H1 (cell line): Measurements from ENCODE around the gene ANGPTL8. TPM values are rescaled to one million over a fixed set of nuclear protein-coding genes. Genes with fewer than 3 reads are reported as not detected.

ENCODE experiments used
- CTCF ChIA-PET: fragments of 300-600 bp; sonication (Branson Sonifier 250); formaldehyde crosslinking; loops from one replicate; lab custom pipeline; 2021; ENCODE audit not compliant: partially characterized antibody; lab: Charles Lee
- POLR2A ChIA-PET: fragments of 300-600 bp; sonication (Branson Sonifier 250); formaldehyde crosslinking; loops from one replicate; lab custom pipeline; 2021; ENCODE audit warnings: inconsistent platforms; ENCODE audit not compliant: partially characterized antibody; lab: Charles Lee
- DNase-seq, 2 experiments: peaks; one replicate each; pipeline versions ENCODE4 v3.0.0 to v3.0.0-alpha.2; 2010 to 2022; ENCODE audit warnings: low spot score in 2 of 2, low read depth in 1 of 2, mixed read lengths in 1 of 2
- FAIRE-seq: peaks from 2 replicates; lab custom pipeline; 2011; peaks lifted over from hg19 to GRCh38; lab: Jason Lieb, UNC
- H2AFZ ChIP-seq: 2 replicates; pipeline ENCODE4 v1.8.1; 2012; ENCODE audit warnings: low read length, inconsistent platforms
- H2AK5ac ChIP-seq: 2 replicates; pipeline ENCODE4 v1.6.1; 2013; ENCODE audit warnings: low read depth, low read length
- H2BK120ac ChIP-seq: replicated peaks from 2 replicates; pipeline ENCODE3; 2013; ENCODE audit warnings: low read depth, low read length, inconsistent platforms
- H2BK12ac ChIP-seq: 2 replicates; pipeline ENCODE4 v1.6.1; 2013; ENCODE audit warnings: low read depth, low read length
- H2BK15ac ChIP-seq: 2 replicates; pipeline ENCODE4 v1.6.1; 2013; ENCODE audit warnings: low read length
- H2BK20ac ChIP-seq: 2 replicates; pipeline ENCODE4 v1.6.1; 2013; ENCODE audit warnings: low read length
- H2BK5ac ChIP-seq: 2 replicates; pipeline ENCODE4 v1.6.1; 2013; ENCODE audit warnings: low read depth, low read length
- H3K14ac ChIP-seq: 2 replicates; pipeline ENCODE4 v1.6.1; 2013; ENCODE audit warnings: inconsistent platforms; ENCODE audit not compliant: insufficient read length
- H3K18ac ChIP-seq: 2 replicates; pipeline ENCODE4 v1.6.1; 2013; ENCODE audit warnings: low read length; ENCODE audit errors: extremely low read depth
- H3K23ac ChIP-seq: 2 replicates; pipeline ENCODE4 v1.6.1; 2013; ENCODE audit warnings: inconsistent platforms; ENCODE audit not compliant: insufficient read length
- H3K23me2 ChIP-seq: 2 replicates; pipeline ENCODE4 v1.6.1; 2013; ENCODE audit warnings: low read depth, low read length
- H3K27ac ChIP-seq: 2 replicates; pipeline ENCODE4 v1.6.1; 2011; ENCODE audit warnings: low read depth, low read length, inconsistent platforms
- H3K27me3 ChIP-seq, 4 experiments: replicated peaks in 1 of 4; 1 replicate in 1 of 4; 2 replicates in 3 of 4; pipeline versions ENCODE4 v1.6.1 to v1.8.1; 2011 to 2013; ENCODE audit warnings: low read length in 3 of 4, mild to moderate bottlenecking in 3 of 4, inconsistent platforms in 2 of 4, mixed read lengths in 2 of 4, moderate library complexity in 1 of 4; ENCODE audit not compliant: control insufficient read depth in 3 of 4, insufficient read depth in 3 of 4; ENCODE audit errors: extremely low read depth in 1 of 4
- H3K36me3 ChIP-seq, 4 experiments: 2 replicates each; pipeline versions ENCODE4 v1.6.1 to v1.8.1; 2011 to 2013; ENCODE audit warnings: mild to moderate bottlenecking in 4 of 4, low read length in 3 of 4, moderate library complexity in 2 of 4, control low read depth in 1 of 4, inconsistent platforms in 1 of 4; ENCODE audit not compliant: insufficient read depth in 4 of 4, control insufficient read depth in 2 of 4
- H3K4ac ChIP-seq: replicated peaks from 2 replicates; pipeline ENCODE3; 2013; ENCODE audit warnings: low read length, low read depth, mixed read lengths, inconsistent platforms; ENCODE audit not compliant: insufficient read length
- H3K4me1 ChIP-seq, 4 experiments: replicated peaks in 1 of 4; 1 replicate in 1 of 4; 2 replicates in 3 of 4; pipeline versions ENCODE4 v1.6.1 to v1.8.1; 2011 to 2013; ENCODE audit warnings: low read length in 3 of 4, inconsistent platforms in 2 of 4, mixed read lengths in 1 of 4; ENCODE audit not compliant: insufficient read depth in 4 of 4, control insufficient read depth in 3 of 4
- H3K4me2 ChIP-seq, 2 experiments: 2 replicates each; pipeline versions ENCODE4 v1.6.1 to v1.8.1; 2011 to 2013; ENCODE audit warnings: low read depth in 2 of 2, low read length in 2 of 2, control low read depth in 1 of 2, inconsistent platforms in 1 of 2, mild to moderate bottlenecking in 1 of 2; ENCODE audit not compliant: insufficient read depth in 1 of 2
- H3K4me3 ChIP-seq, 4 experiments: fragments of 200-600, 300-600 bp in 1 of 4; sonication (generic), shearing (Covaris generic), sonication (Bioruptor Twin) in 1 of 4; 2 replicates each; pipeline versions ENCODE4 v1.5.1 to v1.8.1; 2011 to 2016; ENCODE audit warnings: low read length in 4 of 4, low read depth in 3 of 4, control low read depth in 2 of 4, inconsistent platforms in 2 of 4, mild to moderate bottlenecking in 2 of 4, mixed read lengths in 1 of 4, moderate library complexity in 1 of 4; ENCODE audit not compliant: insufficient read depth in 2 of 4; ENCODE audit errors: extremely low read depth in 1 of 4
- H3K56ac ChIP-seq: replicated peaks from 2 replicates; pipeline ENCODE3; 2013; ENCODE audit warnings: low read depth, mild to moderate bottlenecking, mixed read lengths, low read length, inconsistent platforms; ENCODE audit not compliant: insufficient read length
- H3K79me1 ChIP-seq: 2 replicates; pipeline ENCODE4 v1.6.1; 2013; ENCODE audit warnings: low read depth, low read length, control low read depth
- H3K79me2 ChIP-seq, 2 experiments: 2 replicates each; pipeline versions ENCODE4 v1.6.1 to v1.8.1; 2012 to 2013; ENCODE audit warnings: low read length in 2 of 2, mild to moderate bottlenecking in 2 of 2, inconsistent platforms in 1 of 2; ENCODE audit not compliant: insufficient read depth in 2 of 2, control insufficient read depth in 1 of 2
- H3K9ac ChIP-seq, 4 experiments: replicated peaks in 1 of 4; 1 replicate in 1 of 4; 2 replicates in 3 of 4; pipeline versions ENCODE4 v1.6.1 to v1.8.1; 2011 to 2013; ENCODE audit warnings: low read depth in 3 of 4, low read length in 3 of 4, control low read depth in 2 of 4, mild to moderate bottlenecking in 2 of 4, moderate library complexity in 2 of 4, inconsistent platforms in 1 of 4; ENCODE audit errors: extremely low read depth in 1 of 4
- H3K9me3 ChIP-seq, 2 experiments: 2 replicates each; pipeline versions ENCODE4 v1.6.1 to v1.8.1; 2012 to 2013; ENCODE audit warnings: mild to moderate bottlenecking in 2 of 2, moderate library complexity in 2 of 2, control low read depth in 1 of 2, inconsistent platforms in 1 of 2, low read depth in 1 of 2, low read length in 1 of 2, mixed read lengths in 1 of 2; ENCODE audit not compliant: insufficient read depth in 2 of 2
- H4K20me1 ChIP-seq, 2 experiments: replicated peaks in 1 of 2; 2 replicates each; pipeline versions ENCODE3 to v1.8.1; 2011 to 2013; ENCODE audit warnings: inconsistent platforms in 2 of 2, low read length in 2 of 2, mild to moderate bottlenecking in 1 of 2; ENCODE audit not compliant: insufficient read depth in 2 of 2, control insufficient read depth in 1 of 2
- H4K5ac ChIP-seq: 2 replicates; pipeline ENCODE4 v1.6.1; 2013; ENCODE audit warnings: low read length, low read depth, mixed read lengths, inconsistent platforms; ENCODE audit not compliant: insufficient read length
- H4K8ac ChIP-seq: 2 replicates; pipeline ENCODE4 v1.8.0; 2013; ENCODE audit warnings: mild to moderate bottlenecking, moderate library complexity, low read length, inconsistent platforms; ENCODE audit not compliant: insufficient read depth; ENCODE audit errors: extremely low read depth
- H4K91ac ChIP-seq: replicated peaks from 2 replicates; pipeline ENCODE3; 2013; ENCODE audit warnings: low read length, mixed read lengths, inconsistent platforms; ENCODE audit not compliant: insufficient read length
- NRF1 ChIP-seq: IDR thresholded peaks from 2 replicates; pipeline ENCODE4 v1.6.1; 2011; ENCODE audit warnings: mild to moderate bottlenecking, low read depth, low read length, improper control_type of control experiment
- RXRA ChIP-seq: IDR thresholded peaks from 2 replicates; pipeline ENCODE4 v1.6.1; 2011; ENCODE audit warnings: low read depth, mild to moderate bottlenecking, low read length, moderate library complexity; ENCODE audit not compliant: insufficient read depth
- TAF1 ChIP-seq: IDR thresholded peaks from 2 replicates; pipeline ENCODE4 v1.6.1; 2011; ENCODE audit warnings: mild to moderate bottlenecking, low read depth, low read length
- TEAD4 ChIP-seq: IDR thresholded peaks from 2 replicates; pipeline ENCODE4 v1.6.1; 2012; ENCODE audit warnings: low read depth, low read length, inconsistent platforms, mixed read lengths
- WGBS, 2 experiments: shearing (Covaris generic) in 1 of 2; methylation state at CpG; one replicate each; pipeline versions ENCODE4 v1.1.6 to v1.1.7; 2013 to 2015; ENCODE audit warnings: low lambda C conversion rate in 2 of 2, mixed read lengths in 2 of 2, inconsistent platforms in 1 of 2, low coverage in 1 of 2, missing lambda C conversion rate in 1 of 2; ENCODE audit not compliant: insufficient replicate concordance in 2 of 2, insufficient coverage in 1 of 2, insufficient read length in 1 of 2; ENCODE audit errors: extremely low coverage in 1 of 2, missing lambda C conversion rate in 1 of 2; 5-methylcytosine and 5-hydroxymethylcytosine counted together
- polyA plus RNA-seq, 7 experiments: library from polyadenylated mRNA; depleted of rRNA in 3 of 7; stranded (reverse) in 5 of 7; unstranded in 2 of 7; fragments of >200 nt in 5 of 7; fragments of 200-250 nt in 2 of 7; gene quantifications; 1 replicate in 5 of 7; 2 replicates in 1 of 7; 4 replicates in 1 of 7; pipeline versions ENCODE4 v1.2.1 to v1.2.3, GENCODE V29; 2011 to 2013; ENCODE audit warnings: missing spikeins in 2 of 7, mixed read lengths in 2 of 7
- total RNA-seq: library from RNA; stranded (reverse); fragmentation: NEBNext Ultra II Directional; extraction: Animal tissue kit (Norgen Biotek cat#: 25700); gene quantifications from 2 replicates; pipeline ENCODE4 v1.2.1, GENCODE V29; 2021

Gene ANGPTL8
- total and polyA plus RNA-seq, 2 of the 8 experiments (the other 6 are each of a cell fraction or from before 2014, with no cell fraction given): not detected

GRCh38 chr19:11225815-11226214, 13.6 kb upstream of the ANGPTL8 start:
- Histone ChIP-seq H3K4me1 (no peaks in the 10 kb centered on the region), H2BK5ac (no peak overlapping the region), H3K79me2 (no peaks in the 10 kb centered on the region), H3K18ac (no peak overlapping the region), H3K23me2 (no peaks in the 10 kb centered on the region; the same call in 1 of the 2 replicates), H3K79me1 (no peaks in the 10 kb centered on the region), H3K4ac (no peak overlapping the region), H3K27me3 (no peaks in the 10 kb centered on the region), H3K9me3 (peaks cover 7% of the 10 kb centered on the region in 2 experiments; a peak in 2 of 4 replicates), H3K36me3 (peaks cover 11 to 20% (median 15%) of the 10 kb centered on the region in 4 experiments), H3K14ac (no peak overlapping the region), H3K56ac (no peak overlapping the region), H2BK20ac (no peak overlapping the region), H2AFZ (no peak overlapping the region), H2BK15ac (no peak overlapping the region), H3K4me3 (no peak overlapping the region), H2BK120ac (no peak overlapping the region), H4K20me1 (peaks cover 0 to 6% of the 10 kb centered on the region in 2 experiments), H4K91ac (no peak overlapping the region), H3K27ac (no peak overlapping the region), H2AK5ac (no peak overlapping the region), H4K5ac (no peak overlapping the region), H3K23ac (no peak overlapping the region), H3K9ac (no peak overlapping the region), H3K4me2 (no peak overlapping the region), H2BK12ac (no peak overlapping the region)
- no peak for DNase-seq
- ChIA-PET CTCF (interaction anchor here (0.6 to 2.2 kb wide), 6 partner anchors 17 to 209 kb away, joined by 3 to 10 read pairs (median 4); partner anchors contain the start of genes ODAD3 and PRKCSH), POLR2A (interaction anchor here (1.4 kb wide), 1 partner anchor 11 kb away, joined by 4 read pairs; no protein-coding TSS in a partner anchor)
- WGBS, 2 experiments: 96% methylated on average over 3 of the region's 3 CpGs; no CpG with 5 or more reads in 1 of the 2 experiments
- TF ChIP-seq NRF1 (no peak), RXRA (no peak), TAF1 (no peak), TEAD4 (no peak)
- TF ChIP-seq, all 59 proteins: peak for 0
- no peak overlapping the region for H4K8ac ChIP-seq
- FAIRE-seq: no peak
